T-helper 9 cell (primary cell): ENCODE results near the gene PFAS.

Experiments
- DNase-seq: peaks from one replicate; pipeline ENCODE4 v3.0.0-alpha.2; 2020

Gene PFAS

DNA sequence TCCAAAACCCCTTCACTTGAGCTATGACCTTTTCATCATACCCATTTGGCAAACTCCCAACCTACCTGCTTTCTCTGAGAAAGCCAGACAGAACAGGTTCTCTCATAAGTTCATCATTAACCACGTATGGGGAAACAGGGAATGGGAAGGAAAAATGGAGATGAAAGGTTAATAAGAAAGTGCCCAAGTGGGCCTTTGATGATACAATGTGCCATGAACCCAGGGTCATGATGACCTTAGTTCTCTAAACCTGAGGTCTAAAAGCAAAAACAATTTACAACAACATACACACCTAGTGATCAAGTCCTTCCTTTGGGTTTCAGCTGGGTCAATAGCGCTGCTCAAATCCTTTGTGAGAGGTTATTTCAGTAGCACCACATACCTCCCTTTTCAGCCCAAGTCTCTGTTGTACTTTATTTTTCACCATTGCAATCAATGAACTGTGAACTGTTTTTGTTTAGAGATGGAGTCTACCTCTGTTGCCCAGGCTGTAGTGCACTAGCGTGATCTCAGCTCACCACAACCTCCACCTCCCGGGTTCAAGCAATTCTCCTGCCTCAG, 24.9 kb downstream of the PFAS start:
- DNase-seq: no peak

DNA sequence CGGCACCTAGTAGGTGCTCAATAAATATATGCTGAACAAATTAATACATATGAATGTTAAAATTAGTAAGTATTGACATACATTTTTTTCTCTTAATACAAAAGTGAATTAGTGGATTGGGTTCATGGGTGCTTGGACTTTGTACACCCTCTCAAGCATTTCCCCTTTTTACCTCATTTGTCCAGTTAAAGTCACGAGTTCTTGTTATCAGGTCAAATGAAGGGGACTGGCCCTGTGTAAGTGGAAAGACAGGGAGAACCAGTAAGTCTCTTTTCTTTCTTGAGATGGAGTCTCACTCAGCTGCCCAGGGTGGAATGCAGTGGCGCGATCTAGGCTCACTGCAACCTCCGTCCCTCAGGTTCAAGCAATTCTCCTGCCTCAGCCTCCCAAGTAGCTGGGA, 25.7 kb downstream of the PFAS start:
- no peak for DNase-seq

DNA sequence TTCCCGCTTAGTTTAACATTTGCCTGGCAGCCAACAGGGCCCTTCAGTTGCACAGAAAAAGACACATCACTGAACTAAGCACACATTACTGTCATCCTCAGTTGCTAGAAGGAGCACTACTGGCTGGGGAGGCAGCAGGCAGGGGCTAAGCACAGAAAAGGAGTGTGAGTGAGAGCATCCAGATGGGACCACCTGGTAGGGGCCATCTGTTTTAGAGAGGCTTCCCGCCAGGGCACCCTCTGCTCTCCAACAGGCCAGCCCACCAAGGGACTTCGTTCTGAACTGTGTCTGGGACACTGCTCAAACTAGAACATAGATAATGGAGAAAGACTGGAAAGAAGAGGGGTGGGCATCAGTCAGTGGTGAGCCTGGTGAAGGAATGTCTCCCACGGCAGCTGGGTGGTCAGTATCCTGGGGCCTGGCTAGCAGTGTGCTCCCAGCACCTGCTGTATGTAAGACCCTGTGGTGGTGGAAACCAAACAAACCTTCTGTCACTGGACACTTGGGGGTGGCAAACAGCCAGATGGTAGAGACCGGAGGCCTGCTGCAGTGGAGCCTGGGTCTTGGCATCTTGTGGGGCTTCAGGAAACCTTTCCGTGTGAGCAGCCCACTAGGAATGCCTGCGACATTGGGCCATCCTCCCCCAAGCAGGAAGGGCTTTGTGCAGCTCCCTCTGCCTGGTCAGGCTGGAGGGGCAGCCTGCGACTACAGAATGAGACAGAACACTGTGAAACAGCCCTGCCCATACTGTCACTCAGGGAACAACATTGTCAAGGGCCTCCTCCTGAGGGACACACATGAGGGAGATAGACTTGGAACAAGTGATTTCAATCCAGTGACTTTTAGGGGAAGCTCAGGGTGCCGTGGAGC, 26.6 kb downstream of the PFAS start:
- no peak for DNase-seq

DNA sequence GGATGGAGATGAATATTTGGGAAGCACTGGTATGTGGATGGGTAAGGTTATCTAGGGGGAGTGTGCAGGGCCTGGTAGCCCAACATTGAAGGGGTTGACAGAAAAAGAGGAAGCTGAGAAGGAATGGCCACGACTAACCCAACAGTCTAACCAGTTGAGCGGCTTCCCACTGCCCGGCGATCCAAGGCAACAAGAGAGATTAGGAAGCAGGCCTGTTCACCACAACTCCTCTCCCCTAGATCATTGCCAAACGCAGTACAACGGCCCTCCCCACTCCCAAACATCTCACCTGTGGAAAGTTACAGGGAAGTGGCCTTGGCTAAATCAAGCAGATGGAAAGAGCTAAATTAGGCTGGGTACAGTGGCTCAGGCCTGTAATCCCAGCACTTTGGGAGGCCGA, 28.2 kb downstream of the PFAS start:
- DNase-seq: no peak

DNA sequence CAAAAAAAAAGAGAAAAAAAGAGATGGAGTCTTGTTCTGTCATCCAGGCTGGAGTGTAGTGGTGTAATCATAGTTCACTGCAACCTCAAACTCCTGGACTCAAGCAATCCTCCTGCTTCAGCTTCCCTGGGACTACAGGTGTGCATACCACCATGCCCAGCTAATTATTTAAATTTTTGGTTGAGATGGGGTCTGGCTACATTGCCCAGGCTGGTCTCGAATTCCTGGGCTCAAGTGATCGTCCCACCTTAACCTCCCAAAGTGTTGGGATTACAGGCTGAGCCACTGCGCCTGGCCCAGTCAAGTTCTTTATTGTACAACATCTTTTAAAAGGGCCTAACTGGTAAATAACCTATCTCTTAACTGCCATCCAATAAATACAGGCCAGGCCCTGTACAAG, 33.3 kb downstream of the PFAS start:
- no peak for DNase-seq

DNA sequence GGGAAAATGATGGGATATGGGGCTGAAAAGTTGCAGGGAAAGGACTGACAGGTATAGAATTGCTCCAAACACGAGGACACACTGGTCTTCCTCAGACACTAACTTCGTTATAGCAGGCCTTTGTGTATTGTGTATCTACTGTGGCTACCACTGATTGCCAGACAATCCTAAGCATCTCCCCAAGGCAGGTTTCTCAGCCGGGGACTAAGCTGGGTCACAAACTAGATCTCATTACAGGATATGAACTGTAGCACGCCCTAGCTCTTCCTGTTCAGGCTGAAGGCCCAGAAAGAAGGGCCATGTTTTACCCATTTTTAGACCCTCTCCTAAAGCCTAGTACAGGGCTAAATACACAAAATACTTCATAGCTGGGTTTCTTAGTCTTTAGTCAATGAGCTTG, 34.3 kb downstream of the PFAS start:
- DNase-seq: no peak

DNA sequence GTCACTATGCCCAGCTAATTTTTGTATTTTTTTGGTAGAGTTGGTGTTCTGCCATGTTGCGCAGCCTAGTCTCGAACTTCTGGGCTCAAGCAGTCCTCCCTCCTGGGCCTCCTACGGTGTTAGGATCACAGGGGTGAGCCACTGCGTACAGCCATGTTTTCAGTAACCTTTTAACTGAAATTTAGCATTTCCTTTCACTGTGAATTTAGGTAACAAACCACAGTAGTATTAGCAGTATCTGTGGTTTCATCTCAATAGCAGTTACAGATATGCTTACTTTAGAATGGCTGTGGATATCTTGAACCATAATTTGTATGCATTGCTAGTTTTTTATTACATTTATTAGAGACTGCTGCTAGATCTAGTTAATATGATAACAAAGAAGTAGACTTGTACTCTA, 35.0 kb downstream of the PFAS start:
- no peak for DNase-seq

DNA sequence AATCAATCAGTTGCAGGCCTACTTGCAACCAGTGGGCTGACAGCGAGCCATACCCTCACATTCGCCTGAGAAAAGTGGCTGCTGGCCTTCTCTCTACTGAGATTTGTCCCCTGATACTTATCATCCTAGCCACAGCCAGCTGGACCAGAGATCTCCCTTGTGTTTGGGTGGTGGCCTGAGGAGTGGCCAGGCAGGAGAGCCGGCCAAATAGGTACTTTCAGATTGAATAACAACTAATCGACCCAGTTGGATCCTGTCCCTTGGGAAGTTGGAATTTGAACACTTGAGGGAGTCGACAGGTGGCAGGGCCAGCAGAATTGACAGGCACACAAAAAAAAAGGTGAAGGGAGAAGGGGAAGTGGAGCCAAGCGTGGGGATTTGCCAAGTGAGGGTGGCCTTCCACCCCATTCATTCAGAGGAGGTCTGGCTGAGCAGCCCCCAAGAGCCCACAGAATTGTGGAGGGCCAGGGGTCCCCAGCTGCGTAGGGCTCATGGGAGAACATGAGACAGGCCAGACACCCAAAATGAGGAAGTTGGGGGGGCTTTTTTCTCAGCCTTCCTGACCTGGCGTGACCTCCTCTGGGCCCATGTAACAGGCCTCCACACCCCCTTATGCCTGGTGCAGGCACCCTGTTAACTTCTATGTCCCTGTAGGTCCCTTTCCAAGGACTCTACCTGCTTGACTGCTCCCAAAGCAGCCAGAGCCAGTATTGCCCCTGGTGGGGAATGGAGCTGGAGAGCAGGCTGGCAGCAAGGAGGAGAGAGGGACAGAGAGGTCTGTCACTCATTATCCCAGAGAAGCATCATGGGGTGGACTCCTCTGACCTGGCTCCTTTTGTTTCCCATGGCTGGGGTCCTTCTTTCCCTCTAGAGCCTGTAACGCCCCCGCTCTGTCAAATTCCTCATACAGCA, 36.4 kb downstream of the PFAS start:
- DNase-seq: no peak

DNA sequence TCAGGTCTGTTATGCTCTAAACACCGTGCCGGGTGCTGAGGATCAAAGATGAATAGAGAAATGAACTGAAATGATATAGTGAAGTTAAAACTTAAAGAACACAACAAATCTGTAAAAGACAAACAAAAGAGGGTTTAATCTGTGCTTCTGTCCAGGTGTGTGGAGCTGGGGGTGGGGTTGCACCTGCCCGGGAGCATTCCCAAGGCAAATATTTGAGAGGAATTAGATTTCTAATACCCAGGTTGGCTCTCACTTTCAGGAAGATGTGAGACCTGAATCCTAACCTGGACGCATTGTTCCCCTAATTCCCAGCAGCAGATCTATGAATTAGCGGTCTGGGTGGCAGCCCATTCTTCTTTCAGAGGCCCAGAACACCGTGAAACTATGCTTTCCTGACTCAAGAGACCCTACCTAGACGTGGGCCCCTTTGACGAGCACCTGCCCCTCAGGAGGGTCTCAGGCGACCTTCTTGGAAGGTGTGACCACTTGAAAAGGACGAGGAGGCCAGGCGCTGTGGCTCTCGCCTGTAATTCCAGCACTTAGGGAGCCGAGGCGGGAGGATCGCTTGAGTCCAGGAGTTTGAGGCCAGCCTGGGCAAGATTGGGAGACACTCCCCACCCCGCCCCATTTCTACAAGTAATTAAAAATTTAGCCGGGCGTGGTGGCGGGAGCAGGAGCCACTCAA, 38.7 kb downstream of the PFAS start:
- DNase-seq: no peak

DNA sequence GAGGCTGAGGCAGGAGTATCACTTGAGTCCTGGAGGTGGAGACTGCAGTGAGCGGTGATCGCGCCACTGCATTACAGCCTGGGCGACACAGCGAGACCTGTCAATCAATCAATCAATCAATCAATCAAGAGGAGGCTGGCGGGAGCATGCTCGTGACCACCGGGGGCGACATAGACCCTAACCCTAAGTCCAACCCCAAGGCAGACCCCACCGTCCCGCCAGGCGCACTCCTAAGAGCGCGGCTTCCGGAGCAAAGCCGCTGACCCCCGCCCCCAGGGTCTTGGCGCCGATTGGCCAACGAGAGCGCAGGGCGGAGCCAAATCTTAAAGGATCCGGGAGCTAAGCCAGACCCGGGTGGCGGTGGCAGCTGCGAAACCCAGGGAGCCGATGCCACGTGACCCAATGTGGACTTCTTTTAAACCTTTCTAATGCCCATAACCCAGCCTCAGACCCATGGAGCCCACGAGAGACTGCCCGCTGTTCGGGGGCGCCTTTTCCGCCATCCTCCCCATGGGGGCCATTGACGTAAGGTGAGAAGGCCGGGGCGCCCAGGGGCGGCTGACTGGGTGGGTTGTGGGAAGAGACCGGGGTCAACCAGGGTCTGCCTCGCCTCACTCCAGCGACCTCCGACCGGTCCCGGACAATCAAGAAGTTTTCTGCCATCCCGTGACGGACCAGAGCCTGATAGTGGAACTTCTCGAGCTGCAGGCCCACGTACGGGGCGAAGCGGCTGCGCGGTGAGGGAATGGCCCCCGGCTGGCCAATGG, 39.4 kb downstream of the PFAS start, which contains the start of gene RANGRF:
Gene RANGRF, plus strand, starts transcription at position 335 of the 767 bp plus-strand sequence. Its CDS starts 119 bp downstream, at position 454.
- peak; percentile 71 for DNase-seq

DNA sequence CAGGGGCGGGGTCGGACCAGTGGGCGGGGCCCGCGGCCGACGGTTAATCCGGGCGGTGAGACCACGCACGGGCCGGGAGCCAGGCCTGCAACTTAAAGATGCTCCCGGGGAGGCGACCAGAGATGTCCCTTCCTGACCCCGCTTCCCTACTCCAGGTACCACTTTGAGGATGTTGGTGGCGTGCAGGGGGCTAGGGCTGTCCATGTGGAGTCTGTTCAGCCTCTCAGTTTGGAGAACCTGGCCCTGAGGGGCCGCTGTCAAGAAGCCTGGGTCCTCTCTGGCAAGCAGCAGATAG, 40.0 kb downstream of the PFAS start:
- DNase-seq: peak; percentile 50

DNA sequence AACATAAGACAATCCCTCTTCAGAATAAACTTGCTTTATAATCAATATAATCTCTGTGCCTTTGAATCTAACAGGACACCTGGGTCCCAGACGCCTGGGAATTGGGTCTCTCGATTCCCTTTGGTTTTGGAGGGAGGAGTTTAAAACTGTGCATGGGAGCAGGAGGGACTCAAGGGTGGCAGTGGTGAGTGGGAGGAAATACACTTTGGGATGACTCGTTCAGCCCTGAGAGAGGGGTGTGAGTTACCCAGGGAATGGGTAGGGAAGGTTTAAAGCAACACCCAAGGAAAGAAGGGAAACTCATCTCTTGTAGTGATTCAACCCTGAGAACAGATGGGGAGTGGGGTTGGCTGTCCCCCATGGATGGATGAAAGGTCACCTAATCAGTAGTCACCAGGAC, 41.0 kb downstream of the PFAS start:
- DNase-seq: no peak

DNA sequence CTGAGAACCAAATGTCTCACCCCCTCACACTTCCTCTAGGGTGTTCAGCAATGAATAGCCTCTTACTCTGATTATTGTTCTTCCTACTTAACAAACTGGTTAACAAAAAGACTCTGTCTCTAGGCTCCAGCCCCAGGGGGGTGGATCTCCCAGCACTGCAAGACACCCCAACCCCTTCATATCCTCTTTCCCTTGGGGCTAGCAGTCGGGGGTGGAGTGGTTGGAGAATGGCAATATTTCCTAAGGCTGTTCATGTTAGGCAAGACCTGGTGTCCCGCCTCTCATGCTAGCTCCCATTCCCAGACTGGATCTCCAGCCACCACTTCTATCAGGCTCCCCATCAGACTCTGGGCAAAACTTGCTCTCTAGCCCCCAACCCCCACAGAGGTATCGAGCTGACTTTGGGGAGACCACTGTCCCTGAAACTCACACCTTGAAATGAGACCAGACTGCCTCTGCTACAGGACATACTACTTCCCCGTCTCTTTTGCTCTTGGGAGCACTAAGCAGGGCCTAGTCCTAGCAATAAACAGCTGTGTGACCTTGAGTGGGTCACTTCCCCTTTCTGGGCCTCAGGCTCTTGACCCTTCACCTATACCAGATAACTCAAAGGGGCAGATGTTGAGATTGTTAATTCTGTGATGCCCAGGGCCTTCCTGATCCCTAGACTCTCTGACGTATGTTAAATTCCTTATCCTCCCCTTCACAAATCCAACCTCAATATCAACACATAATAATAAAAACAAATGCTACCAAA, 43.7 kb downstream of the PFAS start:
- no peak for DNase-seq

DNA sequence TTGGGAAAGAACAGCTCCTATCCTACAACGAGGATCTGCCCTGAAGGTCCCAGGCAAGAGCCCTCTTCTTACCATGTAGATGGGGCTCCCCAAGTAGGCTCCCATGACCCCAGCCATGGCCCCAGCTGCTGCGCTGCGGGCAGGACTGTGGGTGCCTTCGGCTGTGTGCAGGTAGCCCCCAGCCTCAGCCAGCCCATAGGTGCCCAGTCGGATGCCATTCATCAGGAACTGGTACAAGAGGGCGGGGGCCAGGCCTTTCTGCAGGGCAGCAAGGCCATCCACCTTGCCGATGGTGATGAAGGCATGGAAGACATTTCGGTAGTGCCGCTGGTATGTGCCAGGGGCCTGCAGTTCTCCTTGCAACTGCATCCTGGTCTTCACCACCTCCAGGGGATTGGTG, 45.3 kb downstream of the PFAS start:
- no peak for DNase-seq

DNA sequence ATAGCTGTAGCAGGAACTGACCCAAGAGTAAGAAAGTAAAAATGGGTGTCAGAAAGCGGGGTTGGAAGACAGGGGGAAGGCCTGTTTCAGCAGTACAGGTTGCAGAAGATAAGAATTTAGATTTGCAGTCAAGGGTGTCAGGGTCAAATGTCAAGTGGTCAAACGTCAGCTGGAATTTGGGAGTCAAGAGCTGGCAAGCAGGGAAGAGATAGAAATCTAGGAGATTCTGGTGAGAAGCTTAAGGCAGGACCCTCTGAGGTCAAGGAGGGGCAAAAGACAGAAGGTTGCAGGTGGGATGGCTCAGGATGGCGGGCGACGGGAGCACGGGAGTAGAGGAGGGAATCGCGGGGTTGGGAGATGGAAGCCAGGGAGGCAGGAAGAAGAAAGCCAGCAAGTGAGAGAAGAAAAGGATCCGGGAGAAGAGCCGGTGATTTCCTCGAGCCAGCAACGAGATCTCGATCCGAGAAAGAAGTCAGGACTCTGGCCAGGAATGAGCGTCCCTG, 45.8 kb downstream of the PFAS start:
- no peak for DNase-seq

DNA sequence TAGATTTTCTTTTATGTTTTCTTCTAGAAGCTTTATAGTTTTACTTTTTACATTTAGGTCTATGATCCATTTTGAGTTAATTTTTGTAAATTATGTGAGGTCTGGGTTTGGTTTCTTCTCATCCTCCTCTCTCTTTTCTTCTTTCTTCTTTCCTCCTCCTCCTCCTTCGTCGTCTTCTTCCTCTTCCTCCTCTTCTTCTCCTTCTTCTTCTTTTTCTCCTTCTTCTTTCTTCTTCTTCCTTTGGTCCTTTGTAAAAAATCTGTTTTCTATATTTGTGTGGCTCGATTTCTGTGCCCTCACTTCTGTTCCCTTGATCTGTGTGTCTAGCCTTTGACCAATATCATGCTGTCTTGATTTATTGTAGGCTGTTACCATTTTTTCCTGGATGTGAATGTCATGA, 51.1 kb downstream of the PFAS start:
- no peak for DNase-seq

DNA sequence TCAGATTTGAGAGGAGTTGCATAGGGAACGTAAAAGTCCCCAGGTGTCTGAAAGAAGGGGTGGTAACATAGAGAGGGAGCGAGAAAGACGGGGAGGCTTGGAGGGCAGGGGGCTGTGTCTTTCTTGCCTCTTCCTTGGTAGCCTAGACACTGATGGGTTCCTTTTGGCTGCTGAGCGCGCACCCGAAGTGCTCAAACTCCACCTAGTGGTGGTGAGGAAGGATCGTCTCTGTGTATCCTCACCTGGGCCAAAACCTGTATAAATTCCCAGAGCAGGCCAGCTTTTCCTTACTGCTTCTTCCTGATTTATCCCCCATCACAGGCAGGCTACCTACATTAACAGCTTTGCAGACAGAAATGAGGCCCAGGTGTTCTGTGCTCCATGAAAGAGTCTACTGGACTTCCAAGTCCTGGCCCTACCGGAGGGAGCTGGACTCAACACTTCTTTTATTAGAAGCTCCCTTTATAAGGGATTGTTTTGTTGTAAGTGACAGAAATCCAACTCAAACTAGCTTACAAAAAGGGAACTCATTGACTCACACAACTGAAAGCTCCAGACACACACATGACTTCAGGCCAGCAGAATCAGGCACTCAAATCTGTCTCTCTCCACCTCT, 51.6 kb downstream of the PFAS start:
- peak; percentile 38 for DNase-seq

DNA sequence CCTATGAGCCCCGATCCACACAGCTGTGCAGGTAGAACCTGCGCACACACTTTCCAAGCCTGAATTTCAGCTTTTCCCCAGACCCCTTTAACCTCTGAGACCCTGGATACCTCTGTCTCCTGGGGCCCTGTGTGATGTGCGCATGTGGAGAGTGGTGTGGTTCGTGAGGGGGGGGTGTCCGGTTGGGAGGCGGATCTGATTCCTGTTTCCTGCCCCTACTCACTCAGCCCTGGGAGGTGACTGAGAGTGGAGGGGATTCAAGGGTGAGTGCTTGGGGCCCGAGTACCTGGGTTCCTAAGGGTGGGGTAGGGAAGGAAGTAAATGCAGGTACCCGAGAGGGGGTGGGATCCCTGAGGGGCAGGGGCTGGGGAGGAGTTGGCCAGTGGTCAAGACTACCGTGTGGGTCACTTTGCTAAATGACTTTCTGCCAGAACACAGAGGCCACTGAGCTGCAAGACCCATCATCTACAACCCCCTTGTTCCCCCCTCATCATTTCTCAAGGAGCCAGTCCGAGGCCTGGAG, 61.6 kb downstream of the PFAS start:
- DNase-seq: no peak

DNA sequence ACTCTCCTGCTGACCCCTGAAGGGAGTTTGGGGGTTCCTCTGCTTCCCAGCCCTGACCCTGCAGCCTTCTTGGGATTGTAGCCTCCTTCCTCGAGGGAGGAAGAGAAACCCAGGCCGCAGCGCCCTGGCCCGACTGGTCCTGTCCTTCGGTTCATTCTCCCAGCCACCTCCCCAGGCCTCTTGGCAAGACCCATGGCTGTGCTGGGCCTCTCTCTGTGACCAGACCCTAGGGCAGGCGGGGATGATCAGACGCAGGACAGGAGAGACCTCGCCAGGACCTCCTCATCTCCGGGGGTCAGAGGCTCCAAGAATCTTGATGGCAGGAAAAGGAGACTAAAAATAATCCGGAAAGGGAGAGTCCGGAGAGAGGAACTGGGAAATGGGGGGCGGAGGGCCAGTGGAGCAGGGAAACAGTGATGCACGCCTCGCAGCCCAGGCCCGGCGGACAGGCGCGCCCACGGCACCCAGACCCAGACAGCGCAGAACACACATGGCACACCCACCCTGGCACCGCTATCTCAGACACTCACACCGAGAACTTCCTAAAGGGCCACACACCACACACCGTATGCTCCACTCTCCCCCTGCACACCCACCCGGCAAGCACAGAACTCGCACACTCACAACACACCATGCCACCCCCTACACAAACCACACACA, 62.2 kb downstream of the PFAS start:
- no peak for DNase-seq

DNA sequence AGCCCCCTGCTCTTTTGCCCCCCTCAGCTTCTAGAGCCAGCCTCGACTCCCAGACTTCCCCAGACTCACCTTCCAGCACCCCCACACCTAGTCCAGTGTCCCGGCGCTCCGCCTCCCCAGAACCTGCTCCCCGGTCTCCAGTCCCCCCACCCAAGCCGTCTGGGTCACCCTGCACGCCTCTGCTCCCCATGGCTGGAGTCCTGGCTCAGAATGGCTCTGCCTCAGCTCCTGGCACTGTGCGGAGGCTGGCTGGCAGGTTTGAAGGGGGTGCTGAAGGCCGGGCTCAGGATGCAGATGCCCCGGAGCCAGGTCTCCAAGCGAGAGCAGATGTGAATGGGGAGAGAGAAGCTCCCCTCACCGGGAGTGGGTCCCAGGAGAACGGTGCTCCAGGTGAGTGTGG, 63.2 kb downstream of the PFAS start:
- DNase-seq: no peak
